NCI-H510A (cell line): Measurements from ENCODE around the gene MRPS24.

Experiments used
- DNase-seq: peaks from one replicate; lab custom pipeline; 2025; lab: John Stamatoyannopoulos, UW

MRPS24 gene

DNA sequence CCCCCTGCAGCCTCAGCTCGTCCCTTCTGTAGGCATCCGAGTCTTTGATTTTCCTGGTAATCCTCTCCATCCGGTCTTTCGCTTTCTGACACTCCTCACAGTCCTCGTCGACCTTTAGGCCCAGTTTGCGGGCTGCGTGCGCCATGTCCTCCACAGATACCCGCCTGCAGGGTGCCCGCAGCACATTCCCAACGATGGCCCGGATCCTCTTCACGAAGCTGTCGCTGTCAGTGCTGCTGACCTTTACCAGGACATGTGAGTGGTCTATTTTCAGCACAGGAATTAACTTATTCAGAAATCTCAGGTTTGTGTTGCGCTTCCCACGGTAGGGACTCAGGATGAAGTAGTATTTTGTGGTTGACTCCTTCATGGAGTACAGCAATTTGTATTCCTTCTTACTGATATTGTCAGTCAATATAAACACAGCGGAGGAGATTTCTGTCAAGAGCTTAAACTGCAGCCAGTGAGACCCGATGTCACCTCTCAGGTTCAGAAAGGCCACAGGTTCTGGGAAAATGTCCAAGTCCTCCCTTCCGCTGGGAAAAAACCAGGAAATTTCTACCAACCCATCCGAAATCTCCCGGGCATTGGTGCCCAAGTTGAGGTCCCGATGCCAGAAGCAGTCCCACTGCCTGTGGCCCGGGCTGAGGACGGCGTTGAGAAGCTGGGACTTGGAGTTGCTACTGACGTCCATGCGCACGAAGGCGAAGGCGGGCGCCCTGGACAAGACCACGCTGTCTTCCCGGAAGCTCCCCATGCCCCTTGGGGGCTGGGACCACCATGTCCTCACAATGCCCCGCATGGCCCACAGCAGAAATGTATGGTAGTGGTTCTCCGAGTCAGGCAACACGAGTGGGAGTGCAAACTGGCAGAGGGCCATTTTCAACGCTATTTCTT lies 8.9 kb upstream of the MRPS24 start:
- no peak for DNase-seq

DNA sequence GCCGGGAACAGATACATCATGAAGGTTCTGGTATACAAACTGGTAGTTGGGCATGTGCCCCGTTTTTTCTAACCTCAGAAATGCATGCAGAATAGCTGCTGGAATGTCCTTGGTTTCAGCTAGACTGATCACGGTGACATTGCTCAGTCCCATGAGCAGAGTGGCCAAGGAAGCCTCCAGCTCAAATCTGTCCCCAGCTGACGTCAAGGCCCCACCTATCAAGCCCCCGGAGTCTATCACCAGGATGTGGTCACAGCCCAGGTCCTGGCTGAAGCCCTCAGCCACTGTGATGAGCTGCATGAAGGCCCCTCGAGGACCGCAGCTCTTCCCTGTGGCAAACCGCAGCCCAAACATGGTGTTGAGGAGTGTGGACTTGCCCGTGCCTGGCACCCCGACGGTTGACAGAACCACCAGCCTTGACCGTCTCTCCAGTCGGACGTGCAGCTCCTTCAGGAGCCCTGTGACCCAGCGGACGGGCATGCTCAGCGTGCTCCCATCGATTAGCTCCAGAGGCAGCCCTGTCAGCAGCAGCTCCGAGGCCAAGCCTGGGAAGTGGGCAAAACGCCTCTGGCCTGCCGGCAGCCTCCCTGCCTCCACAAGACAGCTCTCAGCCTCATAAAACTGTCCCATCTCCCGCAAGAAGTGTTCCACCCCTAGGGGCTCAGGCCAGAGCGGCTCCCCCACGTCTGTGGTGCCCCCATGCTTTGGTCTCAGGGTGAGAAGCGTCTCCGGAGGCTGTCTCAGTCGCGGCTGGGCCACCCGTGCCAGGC lies 7.8 kb upstream of the MRPS24 start:
- DNase-seq, result no peak

- no peak for DNase-seq
Measured at GRCh38 chr7:43876241-43876640, 6.9 kb upstream of the MRPS24 start.

GRCh38 chr7:43873300-43873699 lies 4.0 kb upstream of the MRPS24 start:
- DNase-seq, result no peak

DNA sequence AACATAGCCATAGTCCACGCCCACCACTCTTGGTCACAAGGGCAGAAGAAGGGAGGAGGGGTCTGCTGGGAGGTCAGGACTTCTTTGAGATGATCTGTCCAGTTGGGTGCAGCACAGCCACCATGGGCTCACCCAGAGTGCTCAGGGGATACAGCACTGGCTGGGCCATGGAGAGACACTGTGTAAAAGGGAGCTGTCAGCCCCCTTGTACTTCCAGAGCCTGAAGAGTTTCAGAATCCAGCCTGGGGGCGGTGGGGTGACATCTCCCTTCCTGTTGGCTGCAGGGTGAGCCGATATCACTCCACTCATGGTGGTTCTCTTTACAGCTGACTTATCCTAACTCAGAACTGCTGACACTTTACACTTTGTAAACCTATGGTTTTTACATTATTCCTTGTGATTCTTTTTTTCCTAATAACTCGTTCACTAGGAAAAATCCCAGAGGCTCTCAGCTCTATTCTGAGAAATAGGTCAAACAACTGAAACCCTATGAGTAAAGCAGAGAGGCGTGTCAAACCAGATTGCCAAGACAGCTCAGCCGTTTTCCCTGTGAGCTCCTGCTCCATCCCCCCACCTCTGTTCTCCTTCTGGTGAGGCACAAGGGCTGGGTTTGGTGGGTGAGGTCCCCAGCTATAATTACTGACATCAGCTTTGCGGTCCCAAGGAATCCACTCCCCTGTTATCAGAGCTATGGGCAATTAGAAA lies 3.2 kb upstream of the MRPS24 start:
- no peak for DNase-seq

- DNase-seq, result no peak
Measured at GRCh38 chr7:43871064-43871463, 1.7 kb upstream of the MRPS24 start.

GRCh38 chr7:43870316-43870715 lies 999 bp upstream of the MRPS24 start:
- no peak for DNase-seq

DNA sequence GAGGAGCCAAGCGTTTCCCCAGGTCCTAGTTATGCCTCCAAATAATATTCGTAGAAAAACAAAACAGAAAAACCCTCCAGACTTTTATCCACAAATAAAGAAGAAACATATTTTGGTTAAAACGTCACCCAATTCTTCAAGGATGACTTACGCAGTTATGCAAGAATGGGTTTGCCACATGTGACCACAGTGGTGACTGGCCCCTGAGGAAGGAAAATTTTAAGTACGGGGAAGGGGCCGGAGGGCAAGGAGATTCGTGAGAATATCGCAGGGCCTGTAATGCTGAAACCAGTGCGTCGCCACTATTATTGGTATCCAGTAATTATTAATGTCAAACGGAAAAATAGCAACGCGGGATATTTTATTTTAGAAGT lies 537 bp upstream of the MRPS24 start:
- no peak for DNase-seq

DNA sequence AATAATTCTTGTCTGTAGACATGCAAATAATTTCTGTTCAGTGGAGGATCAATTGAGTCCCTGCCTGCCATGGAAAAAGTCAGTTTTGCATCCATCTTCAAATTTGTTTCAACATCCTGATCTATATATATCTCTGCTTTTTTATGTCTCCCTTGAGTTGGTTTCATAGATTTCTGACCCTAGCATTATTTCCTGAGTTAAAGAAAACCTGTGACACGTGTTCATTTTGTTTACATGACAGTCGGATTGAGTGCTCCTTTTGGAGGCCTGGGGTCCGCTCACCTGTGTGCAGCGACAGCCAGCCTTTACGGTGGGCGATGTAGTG lies 674 bp downstream of the MRPS24 start:
- DNase-seq, result no peak

- DNase-seq, result no peak
Measured at GRCh38 chr7:43868181-43868580, 1.1 kb downstream of the MRPS24 start.

DNA sequence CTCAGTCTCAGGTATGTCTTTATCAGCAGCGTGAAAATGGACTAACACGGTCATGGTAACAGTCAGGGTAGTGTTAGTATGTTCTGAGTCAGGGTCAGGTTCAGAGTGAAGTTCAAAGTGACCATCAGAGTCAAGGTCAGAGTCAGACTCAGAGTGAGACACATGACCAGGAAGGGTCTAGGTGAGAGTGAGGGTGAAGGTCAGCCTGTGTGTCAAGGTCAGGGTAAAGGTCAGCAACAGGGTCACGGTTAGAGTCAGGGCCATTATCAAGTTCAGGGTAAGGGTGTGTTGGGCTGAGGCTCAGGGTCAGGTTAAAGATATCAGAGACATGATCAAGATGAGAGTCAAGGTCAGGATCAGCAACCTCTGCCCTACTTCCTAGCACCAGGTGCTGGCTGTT lies 4.0 kb downstream of the MRPS24 start:
- DNase-seq, result no peak

DNA sequence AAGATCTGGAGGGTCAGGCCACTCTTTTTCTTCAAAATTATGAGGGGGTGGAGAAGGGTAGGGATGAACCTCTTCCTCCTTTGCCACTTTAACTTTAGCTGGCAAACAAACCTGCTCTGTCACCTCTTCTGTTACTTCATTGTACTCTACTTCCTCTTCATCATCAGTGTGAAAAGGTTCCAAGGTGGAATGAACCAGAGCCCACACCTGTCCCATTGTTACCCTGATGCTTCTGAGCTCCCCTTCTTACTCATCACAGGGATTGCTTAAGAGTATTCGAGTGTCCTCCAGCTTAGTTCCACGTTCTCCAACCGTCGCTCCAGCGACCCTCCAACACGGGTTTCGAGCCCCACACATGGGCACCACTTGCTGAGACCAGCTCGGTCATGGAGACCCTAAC lies 5.2 kb downstream of the MRPS24 start:
- DNase-seq, result no peak

GRCh38 chr7:43856996-43857395 lies 12.3 kb downstream of the MRPS24 start:
- no peak for DNase-seq

GRCh38 chr7:43856316-43856715 lies 13.0 kb downstream of the MRPS24 start:
- no peak for DNase-seq

- no peak for DNase-seq
Measured at GRCh38 chr7:43855176-43855575, 14.1 kb downstream of the MRPS24 start.

- DNase-seq, result no peak
Measured at GRCh38 chr7:43851805-43852204, 17.5 kb downstream of the MRPS24 start.

GRCh38 chr7:43850348-43851116 lies 18.8 kb downstream of the MRPS24 start:
- DNase-seq, result no peak

GRCh38 chr7:43849047-43849446 lies 20.3 kb downstream of the MRPS24 start:
- no peak for DNase-seq

DNA sequence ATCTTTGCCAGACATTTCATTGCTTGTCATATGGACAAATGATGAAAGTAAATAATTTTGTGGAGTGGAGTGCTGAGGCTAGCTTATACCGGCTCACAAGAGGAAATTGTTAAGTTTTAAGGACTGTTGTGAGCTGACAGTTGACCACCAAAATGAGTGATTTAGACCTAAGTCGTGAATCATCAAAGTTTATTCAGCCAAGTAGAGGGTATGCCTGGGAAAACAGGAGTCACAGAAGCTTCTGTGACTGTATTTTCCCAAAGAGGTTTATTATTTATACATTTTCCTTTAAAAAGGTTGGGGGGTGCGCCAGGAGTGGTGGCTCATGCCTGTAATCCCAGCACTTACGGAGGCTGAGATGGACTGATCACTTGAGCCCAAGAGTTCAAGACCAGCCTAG lies 21.8 kb downstream of the MRPS24 start:
- DNase-seq, result no peak

DNA sequence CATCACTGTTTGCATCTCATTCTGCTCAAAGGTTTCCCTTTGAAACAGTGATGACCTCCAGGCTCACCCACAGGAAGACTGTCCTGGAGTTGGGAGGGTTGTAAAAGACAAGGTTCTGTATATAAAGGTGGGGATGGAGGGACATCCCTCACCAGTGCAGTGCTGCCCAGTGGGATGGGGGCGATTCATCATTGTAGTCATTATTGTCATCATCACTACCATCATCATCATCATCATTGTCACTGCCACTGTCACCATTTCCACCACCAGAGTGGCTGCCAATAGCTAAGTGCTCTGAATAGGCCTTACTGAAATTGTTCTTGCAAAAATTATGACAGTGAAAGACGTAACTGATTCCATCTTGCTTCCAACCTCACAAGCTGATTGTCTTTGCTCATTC lies 24.7 kb downstream of the MRPS24 start:
- DNase-seq, result no peak

- no peak for DNase-seq
Measured at GRCh38 chr7:43844257-43844656, 25.1 kb downstream of the MRPS24 start.

- no peak for DNase-seq
Measured at GRCh38 chr7:43843296-43843695, 26.0 kb downstream of the MRPS24 start.
